Measurements from ENCODE around the gene CACNA1S. TPM values are rescaled to one million over a fixed set of nuclear protein-coding genes. Genes with fewer than 3 reads are reported as not detected.

CACNA1S gene
- total RNA-seq, 1 donor, result not detected

DNA sequence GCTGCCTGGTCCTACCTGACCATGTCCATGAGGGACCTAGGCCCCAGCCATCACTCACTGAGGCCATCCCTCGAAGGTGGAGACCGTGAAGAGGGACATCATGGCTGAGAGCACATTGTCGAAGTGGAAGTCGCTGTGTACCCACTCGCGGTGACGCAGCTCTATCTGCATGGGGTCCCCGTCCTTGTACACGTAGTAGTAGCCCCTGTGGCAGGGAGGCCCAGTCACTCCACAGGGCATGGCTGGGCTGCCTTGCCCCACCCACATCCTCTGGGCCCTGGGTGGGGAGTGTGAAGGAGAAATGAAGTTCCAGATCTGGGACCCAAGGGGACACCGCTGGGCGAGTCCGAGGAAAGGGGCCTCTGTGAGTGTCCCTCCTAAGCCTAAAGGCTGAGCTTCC is 50.3 kb downstream of the CACNA1S start:
- no peak for DNase-seq (ENCODE audit: low read depth)
- TF ChIP-seq, protein P1, sequence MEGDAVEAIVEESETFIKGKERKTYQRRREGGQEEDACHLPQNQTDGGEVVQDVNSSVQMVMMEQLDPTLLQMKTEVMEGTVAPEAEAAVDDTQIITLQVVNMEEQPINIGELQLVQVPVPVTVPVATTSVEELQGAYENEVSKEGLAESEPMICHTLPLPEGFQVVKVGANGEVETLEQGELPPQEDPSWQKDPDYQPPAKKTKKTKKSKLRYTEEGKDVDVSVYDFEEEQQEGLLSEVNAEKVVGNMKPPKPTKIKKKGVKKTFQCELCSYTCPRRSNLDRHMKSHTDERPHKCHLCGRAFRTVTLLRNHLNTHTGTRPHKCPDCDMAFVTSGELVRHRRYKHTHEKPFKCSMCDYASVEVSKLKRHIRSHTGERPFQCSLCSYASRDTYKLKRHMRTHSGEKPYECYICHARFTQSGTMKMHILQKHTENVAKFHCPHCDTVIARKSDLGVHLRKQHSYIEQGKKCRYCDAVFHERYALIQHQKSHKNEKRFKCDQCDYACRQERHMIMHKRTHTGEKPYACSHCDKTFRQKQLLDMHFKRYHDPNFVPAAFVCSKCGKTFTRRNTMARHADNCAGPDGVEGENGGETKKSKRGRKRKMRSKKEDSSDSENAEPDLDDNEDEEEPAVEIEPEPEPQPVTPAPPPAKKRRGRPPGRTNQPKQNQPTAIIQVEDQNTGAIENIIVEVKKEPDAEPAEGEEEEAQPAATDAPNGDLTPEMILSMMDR (IDR thresholded peaks at IDR 0.05; ENCODE audit: insufficient read depth, low read length), result no peak
- H3K4me3 ChIP-seq (ENCODE audit: low read depth, low read length), result no peak overlapping the region

DNA sequence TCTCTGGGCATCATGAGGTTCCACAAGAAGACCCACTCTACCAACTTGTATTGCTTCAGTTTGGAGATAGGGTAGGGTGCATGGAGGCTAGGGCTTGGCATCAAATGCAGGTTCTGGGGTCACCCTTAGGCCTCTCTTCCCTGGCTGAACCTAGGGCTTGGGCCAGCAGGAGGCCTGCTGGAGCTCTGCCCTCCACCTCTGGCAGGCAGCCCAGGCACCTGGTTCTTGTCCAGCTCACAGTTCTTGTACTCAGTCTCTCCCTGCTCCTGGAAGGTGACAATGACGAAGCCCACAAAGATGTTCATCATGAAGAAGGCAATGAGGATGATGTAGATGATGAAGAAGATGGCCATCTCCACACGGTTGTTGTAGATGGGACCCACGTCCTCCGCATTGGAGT is 51.2 kb downstream of the CACNA1S start:
- TF ChIP-seq, protein P1 (IDR thresholded peaks at IDR 0.05; ENCODE audit: insufficient read depth, low read length), result no peak
- no peak overlapping the region for H3K4me3 ChIP-seq (ENCODE audit: low read depth, low read length)
- no peak for DNase-seq (ENCODE audit: low read depth)

DNA sequence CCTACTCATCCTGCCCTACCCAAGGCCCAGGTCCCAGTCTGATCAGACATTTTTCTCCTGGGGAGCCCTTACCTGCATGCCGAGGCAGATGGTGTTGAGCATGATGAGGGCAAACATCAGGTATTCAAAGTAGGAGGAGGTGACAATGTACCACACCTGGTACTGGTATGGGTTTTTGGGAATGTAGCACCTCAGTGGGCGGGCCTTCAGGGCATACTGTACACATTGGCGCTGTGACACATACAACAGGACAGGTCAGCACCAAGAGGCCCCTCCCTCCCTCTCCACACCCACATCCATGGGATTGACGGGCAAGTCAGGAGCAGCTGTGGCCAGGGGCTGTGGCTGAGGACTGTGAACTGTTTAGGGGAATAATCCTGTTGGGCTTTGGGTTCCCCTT is 51.6 kb downstream of the CACNA1S start:
- TF ChIP-seq, protein P1 (IDR thresholded peaks at IDR 0.05; ENCODE audit: insufficient read depth, low read length), result no peak
- no peak for DNase-seq (ENCODE audit: low read depth)
- no peak overlapping the region for H3K4me3 ChIP-seq (ENCODE audit: low read depth, low read length)

DNA sequence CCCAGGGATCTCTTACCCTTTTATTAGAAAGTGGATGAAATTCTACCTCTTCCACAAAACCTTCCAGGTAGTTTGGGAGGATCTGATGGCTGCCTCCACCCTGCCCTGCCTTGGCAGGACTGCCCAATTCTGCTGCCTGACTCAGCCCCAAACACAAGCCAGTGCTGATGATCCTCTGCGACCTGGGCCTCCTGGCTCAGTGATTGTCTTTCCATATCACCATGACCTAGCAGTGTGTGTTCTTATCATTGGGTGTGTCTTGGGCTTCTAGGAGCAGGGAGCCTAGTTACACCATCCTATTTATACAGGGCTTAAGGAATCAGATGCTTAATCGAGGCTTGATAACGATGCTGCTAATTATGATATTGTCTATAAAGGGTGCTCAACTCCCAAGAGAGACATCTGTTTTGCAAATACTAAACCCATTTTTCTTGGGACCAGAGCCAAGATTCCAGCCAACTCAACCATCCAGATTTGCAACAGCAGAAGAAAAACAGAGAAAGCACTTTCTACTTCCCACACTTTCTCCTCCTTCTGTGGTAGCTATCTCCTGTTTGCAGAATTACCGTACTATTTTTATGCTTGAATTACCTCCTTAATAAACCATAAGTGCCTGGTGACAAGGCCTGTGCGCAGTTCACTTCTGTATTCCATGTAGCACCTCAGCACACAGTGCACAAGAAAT is 52.2 kb downstream of the CACNA1S start:
- TF ChIP-seq, protein P1 (IDR thresholded peaks at IDR 0.05; ENCODE audit: insufficient read depth, low read length), result no peak
- DNase-seq (ENCODE audit: low read depth), result peak; percentile 7
- no peak overlapping the region for H3K4me3 ChIP-seq (ENCODE audit: low read depth, low read length)

DNA sequence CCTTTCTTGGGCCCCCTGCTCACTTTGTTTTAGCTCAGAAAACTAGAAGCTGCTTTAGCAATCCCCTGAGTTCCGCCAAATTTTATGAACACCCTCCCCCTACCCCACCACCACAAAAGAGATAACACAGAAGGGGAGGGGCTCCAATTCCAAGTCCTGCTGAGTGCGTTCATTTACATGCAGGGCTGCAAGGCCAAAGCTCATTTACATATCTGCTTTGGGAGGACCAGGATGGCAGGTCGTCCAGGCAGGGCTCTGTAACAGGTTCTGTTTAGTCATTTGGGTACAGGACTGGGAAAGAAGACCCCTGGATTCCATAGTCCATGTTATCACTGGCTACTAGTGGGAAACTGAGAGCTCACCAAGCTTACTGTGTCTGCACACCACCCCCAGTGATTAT is 52.8 kb downstream of the CACNA1S start:
- TF ChIP-seq, protein P1 (IDR thresholded peaks at IDR 0.05; ENCODE audit: insufficient read depth, low read length), result no peak
- no peak for DNase-seq (ENCODE audit: low read depth)
- no peak overlapping the region for H3K4me3 ChIP-seq (ENCODE audit: low read depth, low read length)

DNA sequence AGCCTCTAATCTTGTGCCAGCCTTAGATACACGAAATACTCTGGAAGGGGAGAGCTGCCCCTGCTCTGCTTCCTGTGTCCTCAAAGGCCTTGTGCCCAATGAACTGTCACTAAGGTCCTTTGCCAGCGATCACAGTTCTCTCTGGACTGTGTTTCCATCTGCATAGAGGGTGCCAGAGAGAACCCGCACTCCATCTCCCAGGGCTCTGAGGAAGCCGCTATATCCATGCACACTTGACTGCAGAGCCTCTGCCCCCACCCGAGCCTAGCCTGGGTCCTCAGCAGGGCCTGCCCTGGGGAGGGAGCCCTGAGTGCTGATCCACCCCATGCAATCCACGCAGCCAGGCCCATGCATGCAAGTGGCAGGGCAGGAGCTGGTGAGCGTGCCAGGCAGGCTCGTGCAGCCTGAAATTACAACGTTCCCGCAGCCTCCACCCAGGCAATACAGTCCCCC is 58.1 kb downstream of the CACNA1S start:
- no peak overlapping the region for H3K4me3 ChIP-seq (ENCODE audit: low read depth, low read length)
- no peak for DNase-seq (ENCODE audit: low read depth)
- TF ChIP-seq, protein P1 (IDR thresholded peaks at IDR 0.05; ENCODE audit: insufficient read depth, low read length), result no peak

Measured in fibroblast of the aortic adventitia (primary cell).